ENCODE results near the gene CHKA.
A peak's percentile ranks its signal among the peaks of the same experiment; 100 is the strongest.

CHKA gene

GRCh38 chr11:68127714-68128681, 6.8 kb upstream of the CHKA start:
- no peak for TF ChIP-seq FOXP2 (optimal IDR thresholded peaks at IDR 0.05; ENCODE audit: control extremely low read depth, extremely low read length, insufficient read depth)
- peak; percentile 55; the same call in 1 of the 2 replicates for TF ChIP-seq POLR2AphosphoS5 (IDR thresholded peaks at IDR 0.05; ENCODE audit: borderline replicate concordance, low read depth, low read length)
- H3K4me3 ChIP-seq, result peak overlapping the region; percentile 77

GRCh38 chr11:68125164-68125563, 4.0 kb upstream of the CHKA start:
- no peak for TF ChIP-seq EZH2 (IDR thresholded peaks at IDR 0.05)
- TF ChIP-seq POLR2AphosphoS5 (IDR thresholded peaks at IDR 0.05; ENCODE audit: borderline replicate concordance, low read depth, low read length), result no peak
- TF ChIP-seq FOXP2 (optimal IDR thresholded peaks at IDR 0.05; ENCODE audit: control extremely low read depth, extremely low read length, insufficient read depth), result no peak
- no peak overlapping the region for H3K27ac ChIP-seq
- no peak overlapping the region for H3K4me3 ChIP-seq
- H3K36me3 ChIP-seq (ENCODE audit: insufficient read depth, low read length), result no peaks in the 10 kb centered on the region
- DNase-seq (ENCODE audit: low read depth, low spot score), result no peak
- no peaks in the 10 kb centered on the region for H3K9me3 ChIP-seq (ENCODE audit: low read depth, low read length)
- no peak overlapping the region for H3K9ac ChIP-seq (ENCODE audit: insufficient read length)

More at GRCh38 chr11:68127714-68128681, 6.8 kb upstream of the CHKA start:
- Histone ChIP-seq H3K36me3 (ENCODE audit: insufficient read depth, low read length) (no peaks in the 10 kb centered on the region), H3K9me3 (ENCODE audit: low read depth, low read length) (no peaks in the 10 kb centered on the region), H3K27ac (no peak overlapping the region), H3K9ac (ENCODE audit: insufficient read length) (peak overlapping the region; percentile 60)
- no peak for DNase-seq (ENCODE audit: low read depth, low spot score)

- no peak overlapping the region for H3K27ac ChIP-seq
- DNase-seq (ENCODE audit: low read depth, low spot score), result no peak
- TF ChIP-seq EZH2 (IDR thresholded peaks at IDR 0.05) (no peak), POLR2AphosphoS5 (IDR thresholded peaks at IDR 0.05; ENCODE audit: borderline replicate concordance, low read depth, low read length) (no peak), FOXP2 (optimal IDR thresholded peaks at IDR 0.05; ENCODE audit: control extremely low read depth, extremely low read length, insufficient read depth) (no peak)
- H3K36me3 ChIP-seq (ENCODE audit: insufficient read depth, low read length), result no peaks in the 10 kb centered on the region
- no peak overlapping the region for H3K9ac ChIP-seq (ENCODE audit: insufficient read length)
- H3K9me3 ChIP-seq (ENCODE audit: low read depth, low read length), result no peaks in the 10 kb centered on the region
- H3K4me3 ChIP-seq, result no peak overlapping the region
Observed at GRCh38 chr11:68122936-68123539, 1.9 kb upstream of the CHKA start.

- Histone ChIP-seq H3K9me3 (ENCODE audit: low read depth, low read length) (no peaks in the 10 kb centered on the region), H3K4me3 (peak overlapping the region; percentile 83), H3K27ac (no peak overlapping the region), H3K36me3 (ENCODE audit: insufficient read depth, low read length) (no peaks in the 10 kb centered on the region), H3K9ac (ENCODE audit: insufficient read length) (peak overlapping the region; percentile 22)
- DNase-seq (ENCODE audit: low read depth, low spot score), result no peak
- no peak for TF ChIP-seq POLR2AphosphoS5 (IDR thresholded peaks at IDR 0.05; ENCODE audit: borderline replicate concordance, low read depth, low read length)
- TF ChIP-seq FOXP2 (optimal IDR thresholded peaks at IDR 0.05; ENCODE audit: control extremely low read depth, extremely low read length, insufficient read depth), result no peak
- no peak for TF ChIP-seq EZH2 (IDR thresholded peaks at IDR 0.05)
Observed at GRCh38 chr11:68120273-68121066, 718 bp downstream of the CHKA start.

- no peak overlapping the region for H3K27ac ChIP-seq
- no peaks in the 10 kb centered on the region for H3K36me3 ChIP-seq (ENCODE audit: insufficient read depth, low read length)
- DNase-seq (ENCODE audit: low read depth, low spot score), result no peak
- H3K4me3 ChIP-seq, result no peak overlapping the region
- TF ChIP-seq POLR2AphosphoS5 (IDR thresholded peaks at IDR 0.05; ENCODE audit: borderline replicate concordance, low read depth, low read length) (no peak), EZH2 (IDR thresholded peaks at IDR 0.05) (no peak), FOXP2 (optimal IDR thresholded peaks at IDR 0.05; ENCODE audit: control extremely low read depth, extremely low read length, insufficient read depth) (no peak)
- no peak overlapping the region for H3K9ac ChIP-seq (ENCODE audit: insufficient read length)
- no peaks in the 10 kb centered on the region for H3K9me3 ChIP-seq (ENCODE audit: low read depth, low read length)
Observed at GRCh38 chr11:68118706-68119448, 2.3 kb downstream of the CHKA start.

GRCh38 chr11:68117853-68118470, 3.2 kb downstream of the CHKA start:
- Histone ChIP-seq H3K9me3 (ENCODE audit: low read depth, low read length) (no peaks in the 10 kb centered on the region), H3K36me3 (ENCODE audit: insufficient read depth, low read length) (no peaks in the 10 kb centered on the region), H3K4me3 (no peak overlapping the region), H3K27ac (no peak overlapping the region), H3K9ac (ENCODE audit: insufficient read length) (no peak overlapping the region)
- no peak for DNase-seq (ENCODE audit: low read depth, low spot score)
- TF ChIP-seq FOXP2 (optimal IDR thresholded peaks at IDR 0.05; ENCODE audit: control extremely low read depth, extremely low read length, insufficient read depth) (no peak), POLR2AphosphoS5 (IDR thresholded peaks at IDR 0.05; ENCODE audit: borderline replicate concordance, low read depth, low read length) (no peak), EZH2 (IDR thresholded peaks at IDR 0.05) (no peak)

- TF ChIP-seq EZH2 (IDR thresholded peaks at IDR 0.05) (no peak), FOXP2 (optimal IDR thresholded peaks at IDR 0.05; ENCODE audit: control extremely low read depth, extremely low read length, insufficient read depth) (no peak), POLR2AphosphoS5 (IDR thresholded peaks at IDR 0.05; ENCODE audit: borderline replicate concordance, low read depth, low read length) (no peak)
- Histone ChIP-seq H3K36me3 (ENCODE audit: insufficient read depth, low read length) (no peaks in the 10 kb centered on the region), H3K9ac (ENCODE audit: insufficient read length) (no peak overlapping the region), H3K27ac (no peak overlapping the region), H3K9me3 (ENCODE audit: low read depth, low read length) (no peaks in the 10 kb centered on the region), H3K4me3 (no peak overlapping the region)
- DNase-seq (ENCODE audit: low read depth, low spot score), result no peak
Observed at GRCh38 chr11:68116974-68117373, 4.2 kb downstream of the CHKA start.

All from SK-N-MC (cell line).